HG03378 (cell line): Measurements from ENCODE around the gene GRIN2A.

ENCODE experiments used
- ATAC-seq: cut with Tn5 transposase; IDR thresholded peaks from one replicate; pipeline ENCODE4 v1.9.1; 2021; ENCODE audit warnings: mild to moderate bottlenecking, moderate library complexity; ENCODE audit not compliant: unreplicated experiment

Gene GRIN2A

DNA sequence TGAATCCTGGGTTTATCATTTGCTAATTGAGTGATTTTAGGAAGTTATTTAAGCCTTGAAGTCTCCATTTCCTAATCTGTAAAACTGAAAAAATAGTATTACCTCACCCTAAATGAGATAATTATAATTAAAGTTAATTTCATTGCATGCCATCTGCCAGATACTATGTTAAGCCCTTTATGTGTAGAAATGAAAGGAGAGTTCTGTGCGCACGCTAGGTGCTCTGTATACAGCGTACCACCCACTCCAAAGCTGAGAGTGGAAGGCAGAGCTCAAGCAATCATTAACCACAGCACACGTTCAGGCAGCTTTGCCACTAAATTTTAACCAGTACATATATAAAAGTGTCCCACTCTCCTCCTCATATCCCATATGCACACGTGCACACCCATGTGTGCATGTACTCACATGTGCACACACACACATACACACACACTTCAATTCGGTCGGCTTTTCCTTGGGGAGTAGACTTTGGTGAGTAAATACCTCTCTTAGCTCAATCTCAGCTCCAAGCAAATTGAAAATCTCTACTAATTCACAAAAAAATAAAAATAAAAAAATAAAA lies 204.8 kb downstream of the GRIN2A start:
- ATAC-seq = no peak

DNA sequence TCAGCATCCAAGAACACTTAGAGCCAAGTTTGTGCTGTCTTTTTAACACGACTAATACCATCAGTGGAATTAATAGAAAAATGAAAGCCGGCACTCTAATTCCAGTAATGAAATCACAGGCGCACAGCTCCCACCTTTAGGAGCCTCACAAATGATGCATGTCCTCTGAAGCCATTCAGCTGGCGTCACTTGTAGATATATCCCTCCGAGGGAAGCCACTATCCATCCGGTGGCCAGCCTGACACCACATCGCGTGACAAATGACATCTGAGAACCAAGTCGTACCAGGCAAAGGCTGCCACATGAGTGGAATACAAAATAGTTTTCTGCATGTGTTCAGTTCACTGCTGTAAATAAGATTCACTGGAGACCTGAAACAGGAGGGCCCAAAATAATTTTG lies 205.6 kb downstream of the GRIN2A start:
- no peak for ATAC-seq

DNA sequence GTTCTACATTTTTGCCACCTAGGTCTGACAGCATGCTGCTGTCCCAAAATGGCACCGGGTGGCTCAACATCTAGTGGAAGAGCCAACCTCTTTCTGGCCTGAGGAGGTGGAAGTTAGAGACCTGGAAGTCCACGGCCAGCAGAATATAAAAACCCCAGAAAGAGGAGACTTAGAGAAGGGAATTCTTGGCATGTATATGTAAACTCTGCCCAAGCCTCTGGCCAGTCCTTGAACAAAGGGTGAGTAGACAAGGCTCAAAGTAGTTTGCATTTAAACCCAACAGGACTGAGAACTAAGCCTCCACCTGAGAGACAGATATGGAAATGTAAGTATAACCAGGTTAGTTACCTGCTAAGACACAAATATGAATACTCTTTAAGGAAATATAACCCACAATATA lies 210.3 kb downstream of the GRIN2A start:
- ATAC-seq = no peak

DNA sequence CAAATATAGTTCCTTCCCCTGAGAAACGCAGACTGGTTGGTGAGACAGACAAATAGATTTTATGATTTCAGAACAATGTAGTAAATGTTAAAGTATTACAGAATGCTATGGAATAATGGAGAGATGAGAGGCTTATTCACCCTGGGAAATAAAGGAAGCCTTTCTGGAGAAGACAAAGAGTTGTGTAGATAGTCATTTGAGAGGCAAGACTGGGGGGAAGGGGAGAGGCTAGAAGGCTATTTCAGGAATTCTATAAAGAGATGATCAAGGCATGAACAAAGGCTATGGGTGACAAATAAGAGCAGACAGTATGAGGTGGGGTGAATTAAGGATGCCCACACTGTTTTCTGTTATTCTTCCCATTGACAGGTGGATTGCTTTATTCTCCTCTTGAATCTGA lies 211.4 kb downstream of the GRIN2A start:
- ATAC-seq = no peak

DNA sequence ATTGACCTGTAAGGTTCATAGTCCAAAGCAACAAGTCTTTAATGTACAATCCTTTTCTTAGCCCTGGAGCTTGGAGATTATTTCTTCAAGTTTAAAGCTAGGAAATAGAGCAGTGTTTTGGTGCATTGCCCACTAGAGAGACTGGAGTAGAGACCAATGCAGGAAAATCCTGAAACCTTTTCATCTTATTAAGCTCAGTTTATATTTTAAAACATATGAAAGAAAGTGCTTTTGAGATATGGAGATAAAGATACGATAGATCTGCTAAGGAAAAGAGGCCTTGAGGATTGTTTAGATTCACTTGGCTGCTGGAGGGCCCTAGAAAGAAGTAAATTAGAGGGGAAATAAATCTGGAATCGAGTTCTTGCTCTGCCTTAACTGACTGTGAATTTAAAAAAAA lies 212.0 kb downstream of the GRIN2A start:
- ATAC-seq = no peak

DNA sequence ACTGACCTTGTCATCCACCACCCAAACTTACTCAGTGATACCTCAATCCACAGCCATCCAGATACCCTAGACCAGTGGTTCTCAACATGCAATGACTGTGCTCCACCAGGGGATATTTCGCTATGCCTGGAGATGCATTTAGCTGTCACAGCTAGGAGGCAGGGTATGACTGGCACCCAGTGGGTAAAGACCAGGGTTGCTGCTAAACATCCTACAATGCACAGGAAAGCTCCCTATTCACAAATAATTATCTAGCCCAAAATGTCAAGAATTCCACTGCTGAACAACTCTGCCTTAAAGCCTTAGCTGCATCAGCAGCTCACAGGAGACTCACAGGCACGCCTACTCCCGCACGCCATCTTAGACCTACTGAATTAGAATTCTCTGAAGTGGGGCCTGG lies 212.6 kb downstream of the GRIN2A start:
- no peak for ATAC-seq

DNA sequence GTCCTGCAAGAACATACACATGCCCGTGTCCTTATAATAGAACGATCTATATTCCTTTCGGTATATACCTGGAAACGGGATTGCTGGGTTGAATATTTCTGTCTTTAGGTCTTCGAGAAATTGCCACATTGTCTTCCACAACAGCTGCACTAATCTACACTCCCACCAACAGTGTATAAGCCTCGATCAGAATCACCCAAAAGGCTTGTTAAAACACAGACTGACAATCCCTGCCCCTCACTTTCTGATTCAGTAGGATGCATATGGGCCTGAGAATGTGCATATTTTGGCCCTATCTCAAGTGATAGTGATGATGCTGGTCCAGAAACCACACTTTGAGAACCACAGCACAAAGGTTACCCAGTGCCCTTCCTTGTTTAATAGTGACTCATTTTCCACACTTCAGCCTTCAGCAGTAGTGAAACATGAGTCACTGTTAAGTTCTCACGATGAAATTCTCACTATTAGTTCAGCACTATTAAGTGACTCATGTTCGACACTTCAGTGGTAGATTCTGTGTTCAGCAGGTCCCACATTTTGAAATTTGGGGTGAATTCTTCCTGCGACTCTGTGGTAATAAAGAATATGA lies 215.6 kb downstream of the GRIN2A start:
- ATAC-seq = peak; percentile 93

DNA sequence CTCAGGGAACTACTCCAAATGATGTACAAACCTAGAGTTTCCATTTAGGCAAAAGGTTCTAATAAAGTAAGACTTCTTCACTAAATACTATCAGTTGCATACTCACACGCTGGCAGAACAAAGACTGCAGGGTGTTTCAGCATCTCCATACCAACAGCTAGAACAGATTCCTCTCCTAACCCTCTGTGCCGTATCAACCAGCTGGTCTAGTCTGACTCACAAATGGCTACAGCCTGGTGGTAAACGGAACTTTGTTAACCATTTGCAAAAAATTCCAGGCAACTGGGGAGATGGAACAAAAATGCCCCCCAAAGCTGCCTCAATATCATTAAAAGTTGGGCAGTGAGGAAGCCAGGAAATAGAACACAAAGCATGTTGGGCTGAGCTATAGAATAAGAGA lies 217.1 kb downstream of the GRIN2A start:
- ATAC-seq = no peak

DNA sequence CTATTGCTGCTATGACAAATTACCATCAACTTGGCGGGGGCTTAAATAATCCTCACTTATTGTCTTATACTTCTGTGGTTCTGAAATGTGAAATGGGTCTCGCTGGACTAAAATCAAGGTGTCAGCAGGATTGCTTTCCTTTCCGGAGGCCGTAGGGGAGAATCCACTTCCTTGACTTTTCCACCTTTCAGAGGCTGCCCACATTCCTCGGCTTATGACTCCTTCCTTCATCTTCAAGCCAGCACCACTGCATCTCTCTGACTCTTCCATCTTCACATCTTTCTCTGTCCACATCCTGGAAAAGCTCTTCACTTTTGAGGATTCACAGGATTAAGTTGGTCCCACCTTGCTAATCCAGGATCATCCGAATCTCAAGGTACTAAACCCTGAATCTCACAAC lies 217.8 kb downstream of the GRIN2A start:
- ATAC-seq = no peak

DNA sequence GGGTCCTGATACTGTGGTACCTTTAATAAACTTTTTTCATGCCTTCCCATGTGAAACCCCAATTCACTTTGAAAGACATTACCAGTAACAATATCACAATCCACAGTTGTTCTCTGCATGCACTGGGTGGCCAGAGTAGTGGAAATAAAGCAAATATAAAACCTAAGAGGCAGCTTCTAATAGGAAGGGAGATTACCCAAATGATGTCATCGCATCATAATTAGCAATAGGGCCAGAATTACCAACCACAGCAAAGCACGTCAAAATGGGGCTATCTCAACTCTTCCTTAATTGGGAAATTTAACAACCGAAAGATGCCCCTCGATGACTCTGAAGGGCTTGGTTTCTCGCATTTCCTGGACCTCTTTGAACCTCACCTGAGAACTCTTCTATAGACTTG lies 224.8 kb downstream of the GRIN2A start:
- ATAC-seq = no peak

DNA sequence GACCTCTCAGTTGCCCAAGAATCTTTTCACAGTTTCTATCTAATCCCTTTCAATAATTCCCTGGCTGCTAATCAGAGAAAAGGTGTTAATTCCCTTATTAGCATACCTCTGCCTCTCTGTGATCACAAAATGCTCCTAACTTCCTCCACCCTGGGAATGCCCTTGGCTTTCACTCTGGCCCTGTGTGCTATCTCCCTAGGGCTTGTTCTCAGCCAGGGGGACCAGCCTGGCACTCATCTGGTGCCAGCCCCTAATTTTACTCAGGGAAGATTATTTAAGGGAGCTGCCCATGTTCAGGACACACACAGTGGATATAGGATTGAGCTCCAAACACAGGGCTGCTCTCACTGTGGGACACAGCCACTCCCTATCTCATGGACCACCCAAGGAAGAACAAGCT lies 225.2 kb downstream of the GRIN2A start:
- no peak for ATAC-seq

DNA sequence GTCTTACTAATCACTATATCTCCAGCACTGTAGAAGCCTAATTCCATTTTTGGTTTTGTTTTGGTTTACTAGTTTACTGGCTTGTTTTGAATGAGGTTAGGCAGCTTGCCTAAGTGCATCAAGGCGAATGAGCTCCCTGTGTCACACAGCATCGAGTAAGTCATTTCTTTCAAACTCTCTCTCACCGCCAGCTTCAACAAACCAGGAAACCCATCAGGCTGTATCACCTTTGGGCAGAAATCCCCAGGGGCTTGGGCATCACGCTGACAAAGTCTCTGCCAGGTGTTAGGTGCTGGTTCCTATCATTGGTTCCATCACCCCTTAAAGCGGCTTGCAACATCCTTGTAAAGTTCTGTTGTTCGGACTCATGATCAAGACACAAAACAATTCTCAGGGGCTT lies 226.6 kb downstream of the GRIN2A start:
- no peak for ATAC-seq

DNA sequence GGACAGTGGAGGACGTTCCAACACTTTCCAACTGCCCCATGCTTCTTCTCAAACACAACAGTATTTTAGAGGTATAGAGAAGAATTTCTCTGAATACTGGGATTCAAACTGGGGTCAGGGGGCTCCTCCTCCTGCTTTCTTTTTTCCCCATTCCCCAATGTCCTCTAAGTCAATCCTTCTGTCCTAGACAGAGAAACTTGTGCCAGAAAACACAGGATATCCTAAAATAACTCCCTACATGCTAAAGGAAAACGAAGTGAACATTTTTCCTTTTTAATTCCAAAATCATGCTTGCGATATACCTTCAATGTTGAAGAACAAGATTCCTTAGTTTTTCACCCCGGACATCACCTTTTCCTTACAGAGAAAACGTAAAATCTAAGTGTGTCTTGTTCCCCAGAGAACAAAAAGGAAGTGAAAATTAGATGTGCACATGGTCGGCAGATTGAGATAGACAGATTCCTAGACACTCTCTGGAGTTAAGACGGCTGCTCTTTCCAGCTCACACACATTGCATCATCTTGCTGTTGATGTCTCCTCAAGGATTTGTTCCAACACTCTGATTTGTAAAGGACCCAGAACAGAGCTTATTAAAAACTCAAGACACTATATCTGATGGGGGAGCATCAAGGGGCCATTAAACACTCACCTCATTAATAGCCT lies 228.2 kb downstream of the GRIN2A start:
- ATAC-seq = no peak

DNA sequence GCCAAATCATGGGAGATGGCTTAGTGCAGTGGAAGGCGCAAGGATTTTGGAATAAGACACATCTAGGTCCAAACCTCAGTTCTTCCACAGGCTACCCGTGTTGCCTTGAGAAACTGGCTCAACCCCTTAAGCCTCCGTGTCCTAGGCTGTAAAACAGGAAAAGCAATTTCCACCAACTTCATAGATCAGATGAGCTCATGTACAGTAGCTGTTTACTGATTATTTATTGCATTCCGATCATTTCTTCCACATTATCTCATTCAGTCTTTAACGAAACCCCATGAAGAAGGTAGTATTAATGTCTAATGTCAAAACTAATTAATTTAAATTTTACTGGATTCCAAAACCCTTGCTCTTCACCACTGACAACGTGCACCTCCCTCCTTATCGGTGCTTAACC lies 231.6 kb downstream of the GRIN2A start:
- no peak for ATAC-seq

DNA sequence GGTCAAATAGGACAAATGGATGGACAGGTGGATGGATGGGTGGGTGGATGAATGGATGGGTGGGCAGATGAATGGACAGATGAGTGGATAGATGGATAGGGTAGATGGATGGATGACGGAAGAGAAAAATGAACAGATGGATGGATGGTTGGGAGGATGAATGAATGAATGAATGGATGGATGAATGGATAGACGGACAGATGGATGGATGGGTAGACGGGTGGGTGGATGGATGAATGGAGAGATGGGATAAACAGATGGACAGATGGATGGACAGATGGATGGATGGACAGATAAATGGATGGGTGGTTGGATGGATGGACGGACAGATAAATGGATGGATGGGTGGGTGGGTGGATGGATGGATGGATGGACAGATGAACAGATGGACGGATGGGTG lies 232.8 kb downstream of the GRIN2A start:
- no peak for ATAC-seq

DNA sequence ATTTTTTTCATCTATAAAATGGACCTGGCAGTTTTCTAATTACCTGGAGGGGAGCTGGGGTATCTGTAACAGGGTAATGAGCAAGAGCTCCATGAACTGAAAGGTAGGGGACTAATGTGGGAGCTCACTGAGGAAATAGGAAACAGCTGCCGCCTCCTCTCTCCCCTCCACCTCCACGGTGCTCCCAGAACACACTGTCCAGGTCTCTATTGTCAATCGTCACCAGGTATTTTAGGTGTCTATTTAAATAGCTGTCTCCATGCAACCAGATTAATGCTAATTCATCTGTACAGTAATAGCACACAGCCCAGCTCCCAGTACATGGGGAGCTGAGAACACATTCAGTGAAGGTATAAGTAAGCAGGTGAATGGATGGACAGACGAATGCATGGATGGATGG lies 233.3 kb downstream of the GRIN2A start:
- ATAC-seq = no peak

DNA sequence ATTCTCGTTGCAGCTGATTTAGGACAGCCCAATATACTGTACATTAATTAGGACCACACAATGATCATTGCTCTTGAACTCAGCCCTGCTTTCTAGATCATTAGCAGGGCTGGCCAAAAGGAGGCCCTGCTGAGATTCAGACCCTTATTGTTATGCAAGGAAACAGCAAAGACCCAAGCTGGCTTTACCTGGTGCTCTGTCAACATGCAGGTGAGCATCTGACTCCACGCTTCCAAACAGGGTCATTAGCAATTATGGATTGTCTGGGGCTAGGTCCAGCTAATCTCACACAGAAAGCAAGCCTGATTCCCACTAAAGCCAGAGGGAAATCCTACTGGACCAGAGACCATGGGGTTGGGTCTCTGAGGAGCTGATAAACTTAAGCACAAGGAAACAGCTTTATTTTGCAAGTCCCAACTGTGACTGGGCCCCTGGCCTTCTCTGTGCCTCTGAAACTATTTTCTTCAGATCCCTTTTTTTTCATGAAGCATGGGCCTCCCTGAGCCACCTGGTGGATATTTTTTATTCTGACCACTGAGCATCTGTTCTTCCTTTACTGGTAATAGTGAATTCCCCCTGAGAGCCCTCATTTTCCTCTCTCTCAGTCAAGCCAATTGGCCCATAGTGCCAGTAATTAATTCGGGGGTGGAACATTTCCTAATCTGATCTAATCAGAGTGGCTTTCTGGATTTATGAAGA lies 236.1 kb downstream of the GRIN2A start:
- ATAC-seq = no peak

DNA sequence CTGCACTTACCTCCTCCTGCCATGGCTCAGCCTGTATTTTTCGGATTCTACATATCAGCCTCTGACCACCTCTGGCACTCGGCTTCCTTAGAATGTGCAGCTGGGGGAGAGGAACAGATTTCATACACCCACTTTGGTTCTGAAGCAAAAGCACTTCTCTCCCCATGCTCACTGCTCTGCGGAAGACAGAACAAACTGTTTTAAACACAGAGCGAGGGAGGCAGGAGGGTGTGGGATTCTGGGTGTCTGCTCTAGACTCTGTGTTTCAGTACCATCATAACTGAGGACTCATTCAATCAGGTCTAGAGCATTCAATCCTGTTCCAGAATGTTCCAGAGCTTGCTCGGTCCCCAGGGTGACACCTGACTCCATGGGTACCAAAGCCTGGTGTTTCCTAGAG lies 239.1 kb downstream of the GRIN2A start:
- ATAC-seq = no peak

DNA sequence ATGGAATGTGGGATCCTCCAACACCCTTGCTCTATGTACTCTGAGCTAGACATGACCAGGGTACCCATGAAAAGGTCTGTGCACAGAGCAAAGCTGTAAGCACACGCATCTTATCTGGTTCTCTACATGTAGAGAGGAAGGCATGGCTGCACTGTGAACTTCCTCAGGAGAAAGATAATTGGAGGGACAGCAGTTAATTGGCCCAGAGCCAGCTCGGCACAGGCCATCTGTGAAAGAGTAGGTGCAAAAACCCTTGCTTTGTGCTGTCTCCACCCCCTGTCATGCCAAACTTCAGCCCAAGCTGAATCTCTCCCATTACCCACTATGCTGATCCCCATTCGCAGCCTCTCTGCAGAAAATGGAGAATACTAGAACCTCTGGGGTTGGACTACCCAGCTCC lies 241.0 kb downstream of the GRIN2A start:
- no peak for ATAC-seq

DNA sequence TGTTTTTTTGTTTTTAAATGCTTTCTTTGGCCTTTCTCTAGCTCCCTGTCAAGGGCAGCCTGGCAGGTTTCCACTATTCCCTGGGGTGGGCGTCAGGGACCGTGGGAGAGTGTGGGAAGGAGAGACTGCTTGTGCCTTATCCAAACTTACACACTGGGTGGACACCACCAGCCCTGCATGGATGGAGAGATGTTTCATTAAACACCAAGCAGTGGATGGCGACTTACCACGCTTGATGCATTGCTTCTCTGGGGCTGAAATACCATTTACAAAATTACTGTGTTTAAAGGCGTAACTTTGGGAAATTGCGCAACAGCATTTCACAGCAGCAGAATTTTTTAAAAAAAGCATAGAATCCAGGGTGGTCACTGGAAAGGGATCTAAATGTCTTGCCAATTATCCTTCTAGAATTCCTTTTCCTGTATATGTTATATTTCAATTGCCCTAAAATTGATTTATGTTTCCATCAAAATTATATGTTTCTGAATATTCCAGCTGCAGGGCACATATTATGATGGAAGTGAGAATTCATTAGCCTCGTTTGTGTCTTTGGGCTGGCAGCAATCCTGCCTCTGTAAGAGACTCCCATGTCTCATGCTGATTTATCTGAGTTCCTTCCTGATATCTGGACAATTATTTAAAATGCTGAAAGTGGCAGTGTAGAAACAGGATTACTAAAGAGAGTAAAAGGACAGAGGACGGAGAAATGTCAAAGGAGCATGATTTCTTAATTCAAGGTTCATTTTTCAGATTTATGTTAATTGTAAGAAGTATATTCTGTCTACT lies 247.3 kb downstream of the GRIN2A start:
- no peak for ATAC-seq

DNA sequence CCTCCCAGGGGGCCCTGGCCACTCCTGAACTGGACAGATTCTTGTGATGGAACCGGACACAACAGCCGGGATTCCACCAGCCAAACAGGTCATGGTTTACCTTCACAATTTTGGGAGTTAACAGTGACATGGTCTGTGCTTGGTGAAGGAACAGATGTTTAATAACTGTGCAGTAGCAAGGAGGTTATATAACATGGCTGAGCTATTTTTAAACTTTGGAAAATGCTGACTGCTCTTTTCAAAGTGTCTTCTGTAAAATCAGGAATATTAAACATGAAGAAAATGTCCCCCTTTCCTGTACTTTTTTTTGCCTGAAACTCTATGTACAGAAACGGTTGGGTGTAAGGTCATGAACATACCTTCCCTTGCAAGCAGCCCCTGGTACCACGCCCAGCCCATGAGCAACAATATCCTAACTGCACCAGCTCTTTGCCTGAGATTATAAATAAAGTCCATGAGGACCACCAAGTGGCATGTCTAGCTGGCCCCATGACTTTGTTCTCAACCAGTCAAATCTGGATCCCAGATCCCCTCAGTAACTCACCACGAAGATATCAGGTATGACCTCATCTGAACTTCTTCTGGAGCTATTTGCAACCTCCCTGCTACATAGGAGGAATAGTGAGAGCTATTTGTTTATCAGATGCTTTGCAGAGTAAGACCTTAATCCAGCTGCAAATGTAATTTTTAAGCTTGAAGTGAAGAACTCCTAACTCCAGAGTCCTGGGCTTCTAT lies 249.1 kb downstream of the GRIN2A start:
- ATAC-seq = no peak
